ENCODE data around the gene LRMDA.

DNA sequence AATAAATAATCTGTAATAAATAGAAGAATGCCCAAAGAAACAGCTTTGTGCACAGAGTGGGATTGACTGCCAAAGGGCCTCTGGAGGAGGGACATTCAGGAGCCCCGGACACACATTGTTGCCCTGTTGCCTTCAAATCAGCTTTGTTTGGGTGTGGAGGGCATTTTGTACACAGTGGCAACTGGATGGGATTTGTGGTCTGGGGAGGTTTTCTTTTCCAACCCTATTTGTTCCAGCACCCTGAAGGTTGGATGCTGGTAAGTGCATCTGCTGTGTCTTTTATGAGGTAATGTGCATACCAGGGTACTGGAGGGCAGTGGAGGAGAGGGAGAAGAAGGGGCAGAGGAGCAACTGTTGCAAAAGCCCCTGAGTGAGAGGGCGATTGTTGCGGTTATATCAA, 6.3 kb downstream of the LRMDA start:
- TF ChIP-seq EP300 (IDR thresholded peaks at IDR 0.05; ENCODE audit: low read depth) = no peak
- TF ChIP-seq, protein P1, sequence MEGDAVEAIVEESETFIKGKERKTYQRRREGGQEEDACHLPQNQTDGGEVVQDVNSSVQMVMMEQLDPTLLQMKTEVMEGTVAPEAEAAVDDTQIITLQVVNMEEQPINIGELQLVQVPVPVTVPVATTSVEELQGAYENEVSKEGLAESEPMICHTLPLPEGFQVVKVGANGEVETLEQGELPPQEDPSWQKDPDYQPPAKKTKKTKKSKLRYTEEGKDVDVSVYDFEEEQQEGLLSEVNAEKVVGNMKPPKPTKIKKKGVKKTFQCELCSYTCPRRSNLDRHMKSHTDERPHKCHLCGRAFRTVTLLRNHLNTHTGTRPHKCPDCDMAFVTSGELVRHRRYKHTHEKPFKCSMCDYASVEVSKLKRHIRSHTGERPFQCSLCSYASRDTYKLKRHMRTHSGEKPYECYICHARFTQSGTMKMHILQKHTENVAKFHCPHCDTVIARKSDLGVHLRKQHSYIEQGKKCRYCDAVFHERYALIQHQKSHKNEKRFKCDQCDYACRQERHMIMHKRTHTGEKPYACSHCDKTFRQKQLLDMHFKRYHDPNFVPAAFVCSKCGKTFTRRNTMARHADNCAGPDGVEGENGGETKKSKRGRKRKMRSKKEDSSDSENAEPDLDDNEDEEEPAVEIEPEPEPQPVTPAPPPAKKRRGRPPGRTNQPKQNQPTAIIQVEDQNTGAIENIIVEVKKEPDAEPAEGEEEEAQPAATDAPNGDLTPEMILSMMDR (IDR thresholded peaks at IDR 0.05) = no peak
- no peak for TF ChIP-seq POLR2A (IDR thresholded peaks at IDR 0.05)
- TF ChIP-seq POLR2AphosphoS5 (IDR thresholded peaks at IDR 0.05) = no peak

Measured in transverse colon (tissue), 4 donors.